Right lobe of liver (tissue), 6 donors: ENCODE results near the gene KIAA0513. TPM values are rescaled to one million over a fixed set of nuclear protein-coding genes. Genes with fewer than 3 reads are reported as not detected.

ENCODE experiments used
- ATAC-seq, 4 donors: fragments of 200-7000 bp; cut with Tn5 transposase; one replicate each; pipeline ENCODE4 v1.9.1; 2020; ENCODE audit warnings: mild to moderate bottlenecking in 4 of 4, moderate library complexity in 4 of 4
- DNase-seq, 3 donors: peaks; one replicate each; pipeline ENCODE4 v3.0.0-alpha.2; 2020
- H3K27ac ChIP-seq, 3 donors: fragments of 200-600 bp; one replicate each; pipeline ENCODE4 v1.8.0; 2022
- H3K27me3 ChIP-seq, 2 donors: fragments of 200-600 bp; one replicate each; pipeline ENCODE4 v1.8.0; 2022
- H3K36me3 ChIP-seq, 4 donors: fragments of 200-600 bp; sonication (generic) in 1 of 4; one replicate each; pipeline versions ENCODE4 v1.5.1 to v1.8.0; 2017 to 2022; ENCODE audit warnings: control low read depth in 1 of 4
- H3K4me1 ChIP-seq, 4 donors: fragments of 200-600 bp; sonication (generic) in 1 of 4; one replicate each; pipeline versions ENCODE4 v1.5.1 to v1.8.0; 2017 to 2022; ENCODE audit warnings: control low read depth in 1 of 4
- H3K4me3 ChIP-seq, 3 donors: fragments of 200-600 bp; one replicate each; pipeline ENCODE4 v1.8.0; 2022
- H3K9me3 ChIP-seq, 4 donors: fragments of 200-600 bp; sonication (generic) in 1 of 4; one replicate each; pipeline versions ENCODE4 v1.5.1 to v1.8.0; 2017 to 2022; ENCODE audit warnings: control low read depth in 1 of 4
- CTCF ChIP-seq, 4 donors: fragments of 200-600 bp in 3 of 4; fragments of 450-650 bp in 1 of 4; IDR thresholded peaks; one replicate each; pipeline versions ENCODE4 v1.5.1 to v1.8.0; 2016 to 2022; ENCODE audit warnings: antibody characterized with exemption in 4 of 4, mild to moderate bottlenecking in 2 of 4
- POLR2A ChIP-seq: fragments of 450-650 bp; IDR thresholded peaks from one replicate; pipeline ENCODE4 v1.6.1; 2017; ENCODE audit warnings: antibody characterized with exemption, mild to moderate bottlenecking
- WGBS: methylation state at CpG from one replicate; pipeline ENCODE4 v1.1.6; 2018; ENCODE audit warnings: low coverage, low lambda C conversion rate; ENCODE audit not compliant: insufficient coverage; ENCODE audit errors: missing lambda C conversion rate; 5-methylcytosine and 5-hydroxymethylcytosine counted together
- intact Hi-C, 2 donors: fragments of 100-400 bp; cut with DNase I; formaldehyde crosslinking; loops; one replicate each; pipeline versions ENCODE4 v1.11.2 to v1.14.1; 2022
- total RNA-seq, 6 experiments: library from RNA; depleted of rRNA in 2 of 6; stranded (reverse); fragments of >200 nt in 2 of 6; fragmentation: NEBNext Ultra II Directional in 3 of 6; extraction: Animal tissue kit (Norgen Biotek cat#: 25700) in 3 of 6; gene quantifications; one replicate each; pipeline versions ENCODE4 v1.1.0 to v1.2.4, GENCODE V29; 2016 to 2023
- donor health status: DM: no; HTN: yes; CAD: no.
- donor health status: DM: no; HTN: no; CAD: no.
- donor health status: DM: no; HTN: no; CAD: no.
- donor health status: DM: no; HTN: yes; CAD: no.
- donor health status: DM: no; HTN: yes; CAD: no.

The KIAA0513 gene
- total RNA-seq, 6 experiments from 2014 or later: 2.6 to 7.4 (median 4.7) TPM

DNA sequence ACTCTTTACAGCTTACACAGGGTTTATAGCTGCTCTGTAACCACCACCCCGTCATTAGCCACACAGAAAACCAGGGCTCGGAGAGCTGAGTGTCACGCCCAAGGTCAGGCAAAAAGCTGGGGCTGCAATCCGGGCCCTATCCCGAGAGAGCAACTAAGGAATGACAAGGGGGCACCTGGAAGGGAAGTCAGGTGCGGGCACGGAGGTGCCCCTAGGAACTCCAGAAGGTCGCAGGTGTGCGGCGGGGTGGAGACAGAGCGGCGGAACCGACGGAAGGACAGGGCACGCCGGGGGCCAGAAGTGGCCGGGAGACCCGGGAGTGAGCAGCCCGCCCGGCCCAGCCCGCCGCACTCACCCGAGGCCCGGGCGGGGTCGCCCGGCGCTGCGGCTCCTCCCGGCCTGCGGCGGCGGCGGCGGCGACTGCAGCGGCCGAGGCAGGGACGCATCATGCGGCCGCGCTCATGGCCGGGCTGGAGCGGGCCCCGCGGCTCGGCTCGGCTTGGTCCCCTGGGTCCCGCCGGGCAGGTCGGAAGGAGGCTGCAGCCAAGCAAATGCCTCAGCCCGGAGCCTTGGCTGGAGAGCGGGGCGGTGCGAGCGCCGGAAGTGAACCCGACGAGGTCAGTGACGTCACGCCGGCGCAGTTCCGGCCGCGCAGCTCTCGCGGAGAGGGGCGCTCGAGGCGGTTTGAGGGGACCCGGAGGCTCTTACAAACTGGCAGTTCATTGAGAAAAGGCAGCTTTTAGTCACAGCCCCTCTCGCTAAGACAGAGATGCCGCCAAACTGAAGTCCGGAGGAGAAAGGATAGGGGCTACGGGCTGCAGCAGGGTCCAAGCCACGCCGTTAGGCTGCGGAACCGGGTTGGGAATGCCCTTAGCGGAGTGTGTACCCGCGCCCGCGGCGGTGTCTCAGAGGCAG, 16.4 kb upstream of the KIAA0513 start, which contains the start of gene ZDHHC7:
Gene ZDHHC7 (minus strand): TSS at position 605 of the 915 bp plus-strand sequence. CDS start 20,917 bp downstream, outside the sequence.
- WGBS: under 1% methylated on average over 42 of the region's 86 CpGs
- Histone ChIP-seq H3K4me1 (peaks cover 0 to 34% (median 4%) of the 10 kb centered on the region in 4 donors), H3K36me3 (no peaks in the 10 kb centered on the region), H3K27ac (peak within 1 kb of the TSS; percentile 93 to 97 (median 95)), H3K27me3 (no peaks in the 10 kb centered on the region), H3K9me3 (no peaks in the 10 kb centered on the region), H3K4me3 (peak within 1 kb of the TSS; percentile 71 to 96 (median 93))
- TF ChIP-seq CTCF (IDR thresholded peaks at IDR 0.05) (peak in 1 of 4 donors; percentile 10), POLR2A (peak; percentile 89)
- peak; percentile 92 to 96 (median 94) for ATAC-seq
- intact Hi-C loops: no loop called here
- DNase-seq: peak; percentile 92 to 93 (median 93)

GRCh38 chr16:85011846-85012284, 15.7 kb upstream of the KIAA0513 start:
- peak in 1 of 4 donors; percentile 38 for ATAC-seq
- H3K27ac ChIP-seq: peak overlapping the region; percentile 93 to 97 (median 95)
- H3K4me1 ChIP-seq: peaks cover 0 to 28% (median 4%) of the 10 kb centered on the region in 4 donors
- H3K9me3 ChIP-seq: no peaks in the 10 kb centered on the region
- DNase-seq: no peak
- peak overlapping the region; percentile 71 to 96 (median 93) for H3K4me3 ChIP-seq
- no peaks in the 10 kb centered on the region for H3K27me3 ChIP-seq
- H3K36me3 ChIP-seq: no peaks in the 10 kb centered on the region
- 5% methylated on average over 17 of the region's 17 CpGs for whole genome bisulfite sequencing
- intact Hi-C loops: no loop called here
- TF ChIP-seq CTCF (IDR thresholded peaks at IDR 0.05) (no peak), POLR2A (no peak)

- Histone ChIP-seq H3K36me3 (no peaks in the 10 kb centered on the region), H3K4me1 (peaks cover 0 to 9% (median under 1%) of the 10 kb centered on the region in 4 donors), H3K9me3 (no peaks in the 10 kb centered on the region), H3K27me3 (no peaks in the 10 kb centered on the region), H3K27ac (no peak overlapping the region), H3K4me3 (no peak overlapping the region)
- intact Hi-C loops: no loop called here
- no peak for TF ChIP-seq POLR2A
- no peak for TF ChIP-seq CTCF (IDR thresholded peaks at IDR 0.05)
- no peak for ATAC-seq
- DNase-seq: no peak
- WGBS: 32% methylated on average over 2 of the region's 2 CpGs
These were observed 13.3 kb upstream of the KIAA0513 start for GRCh38 chr16:85014311-85014710.

DNA sequence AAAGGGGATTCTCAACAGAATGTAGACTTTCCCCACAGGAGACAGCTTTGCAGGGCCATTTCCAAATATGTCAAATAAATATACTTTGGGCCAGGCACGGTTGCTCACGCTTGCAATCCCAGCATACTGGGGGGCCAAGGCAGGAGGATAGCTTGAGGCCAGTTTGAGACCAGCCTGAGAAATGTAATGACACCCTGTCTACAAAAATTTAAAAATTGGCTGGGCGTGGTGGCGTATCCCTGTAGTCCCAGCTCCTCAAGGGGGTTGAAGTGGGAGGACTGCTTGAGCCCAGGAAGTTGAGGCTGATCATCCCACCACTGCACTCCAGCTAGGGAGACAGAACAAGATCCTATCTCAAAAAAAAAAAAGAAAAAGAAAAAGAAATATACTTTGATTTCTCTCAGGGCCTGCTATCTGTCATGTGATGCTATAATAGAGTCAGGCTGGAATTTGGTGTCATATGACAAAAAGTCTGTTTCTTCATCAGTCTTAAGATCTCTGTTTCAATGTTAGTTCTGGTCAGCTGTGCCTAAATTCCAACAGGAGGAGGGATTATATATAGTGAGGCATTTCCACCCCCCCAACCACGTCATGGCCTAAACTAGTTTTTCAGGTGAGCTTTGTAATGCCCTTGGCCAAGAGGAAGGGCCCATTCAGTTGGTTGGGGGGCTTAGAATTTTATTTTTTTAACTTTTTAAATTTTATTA, 12.0 kb upstream of the KIAA0513 start:
- DNase-seq (no peak), ATAC-seq (no peak)
- Histone ChIP-seq H3K27ac (no peak overlapping the region), H3K27me3 (no peaks in the 10 kb centered on the region), H3K4me3 (no peak overlapping the region), H3K36me3 (no peaks in the 10 kb centered on the region), H3K9me3 (no peaks in the 10 kb centered on the region), H3K4me1 (peaks cover 0 to 5% (median 0%) of the 10 kb centered on the region in 4 donors)
- WGBS: 93% methylated on average over 3 of the region's 5 CpGs
- TF ChIP-seq POLR2A: no peak
- TF ChIP-seq CTCF (IDR thresholded peaks at IDR 0.05): no peak
- intact Hi-C loops: no loop called here
